GM19467 (cell line): ENCODE results near the gene HTR1B.

Experiments
- ATAC-seq: cut with Tn5 transposase; IDR thresholded peaks from one replicate; pipeline ENCODE4 v1.9.1; 2021; ENCODE audit warnings: mild to moderate bottlenecking, moderate library complexity; ENCODE audit not compliant: unreplicated experiment

HTR1B gene, protein sequence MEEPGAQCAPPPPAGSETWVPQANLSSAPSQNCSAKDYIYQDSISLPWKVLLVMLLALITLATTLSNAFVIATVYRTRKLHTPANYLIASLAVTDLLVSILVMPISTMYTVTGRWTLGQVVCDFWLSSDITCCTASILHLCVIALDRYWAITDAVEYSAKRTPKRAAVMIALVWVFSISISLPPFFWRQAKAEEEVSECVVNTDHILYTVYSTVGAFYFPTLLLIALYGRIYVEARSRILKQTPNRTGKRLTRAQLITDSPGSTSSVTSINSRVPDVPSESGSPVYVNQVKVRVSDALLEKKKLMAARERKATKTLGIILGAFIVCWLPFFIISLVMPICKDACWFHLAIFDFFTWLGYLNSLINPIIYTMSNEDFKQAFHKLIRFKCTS

DNA sequence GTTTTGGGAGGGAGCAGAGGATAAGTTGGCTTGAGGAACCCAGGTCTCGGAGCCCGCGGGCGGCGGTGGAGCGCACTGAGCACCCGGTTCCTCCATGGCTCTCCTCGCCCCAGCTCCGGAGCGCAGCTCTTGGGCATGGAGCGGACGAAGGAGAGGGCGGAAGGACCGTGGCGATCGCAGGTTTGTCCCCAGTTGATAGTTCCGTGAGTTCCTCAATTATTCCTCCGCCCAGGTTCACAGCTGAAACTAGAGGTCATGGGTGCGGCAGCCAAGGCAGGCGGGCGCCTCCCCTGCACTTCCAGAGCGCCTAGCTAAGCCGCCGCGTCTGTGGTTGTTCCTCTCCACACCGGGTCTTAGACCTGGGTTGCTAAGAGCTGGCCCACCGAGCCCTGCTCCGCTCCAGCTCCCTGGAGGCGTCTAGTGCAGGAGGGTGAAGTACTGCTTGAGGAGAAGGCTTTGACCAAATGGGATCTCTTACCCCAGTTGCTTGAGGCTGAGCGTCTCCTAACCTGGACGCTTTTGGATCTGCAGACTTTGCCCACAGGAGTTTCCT is at the start of gene HTR1B:
Gene HTR1B, minus strand, starts transcription at position 184 of the 553 bp plus-strand sequence. Its CDS starts 88 bp downstream, at position 96.
- no peak for ATAC-seq

DNA sequence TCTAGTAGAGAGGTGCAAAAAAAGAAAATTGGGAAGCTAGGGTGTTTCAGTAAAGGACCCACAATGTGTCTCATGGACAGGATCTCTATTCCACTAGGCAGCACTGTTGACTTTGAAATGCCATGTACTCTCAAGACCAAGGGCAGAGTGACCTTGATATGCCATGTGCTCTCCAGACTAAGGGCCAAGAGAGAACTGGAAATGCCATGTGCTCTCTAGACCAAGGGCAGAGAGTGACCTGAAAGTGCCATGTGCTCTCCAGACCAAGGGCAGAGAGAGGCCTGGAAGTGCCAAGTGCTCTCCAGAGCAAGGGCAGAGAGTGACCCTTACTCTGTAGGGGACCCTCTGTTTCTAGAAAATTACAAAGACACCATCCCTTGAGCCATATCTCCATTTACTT is 49.3 kb upstream of the HTR1B start:
- no peak for ATAC-seq

DNA sequence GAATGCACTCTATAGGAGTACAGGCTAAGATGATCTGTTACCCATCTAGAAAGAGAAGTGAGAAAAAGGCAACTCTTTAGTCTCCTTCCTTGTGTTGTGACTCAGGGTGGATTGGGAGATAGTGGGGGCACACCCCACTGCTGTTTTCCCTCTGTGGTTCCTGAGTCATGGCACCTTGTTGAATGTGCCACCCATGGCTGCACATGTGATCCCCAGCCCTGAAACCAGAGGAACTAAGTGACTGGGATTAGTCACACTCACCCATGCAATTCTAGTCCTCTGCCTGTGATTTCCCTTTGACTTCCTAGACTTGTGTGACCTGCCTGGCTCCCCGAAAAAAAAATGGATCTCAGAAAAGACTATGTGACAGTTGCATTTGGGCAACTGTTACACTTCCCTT is 48.6 kb upstream of the HTR1B start:
- no peak for ATAC-seq

DNA sequence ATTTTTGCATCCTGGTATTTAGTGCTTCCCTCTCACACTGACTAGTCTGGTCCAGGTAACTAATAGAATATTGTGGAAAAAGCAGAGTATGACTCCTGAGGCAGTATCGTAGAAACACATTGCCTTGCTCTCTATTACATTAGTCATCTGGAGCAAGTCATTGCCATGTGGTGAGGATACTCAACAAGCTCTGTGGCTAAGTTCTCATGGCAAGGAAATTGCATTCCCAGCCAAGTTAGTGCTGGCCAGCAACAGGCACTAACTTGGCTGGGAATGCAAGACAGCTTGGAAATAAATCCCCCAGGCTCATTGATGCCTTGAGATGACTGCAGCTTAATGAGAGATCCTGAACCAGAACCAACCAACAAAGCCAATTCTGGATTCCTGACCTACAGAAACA is 39.7 kb upstream of the HTR1B start:
- ATAC-seq, result no peak

DNA sequence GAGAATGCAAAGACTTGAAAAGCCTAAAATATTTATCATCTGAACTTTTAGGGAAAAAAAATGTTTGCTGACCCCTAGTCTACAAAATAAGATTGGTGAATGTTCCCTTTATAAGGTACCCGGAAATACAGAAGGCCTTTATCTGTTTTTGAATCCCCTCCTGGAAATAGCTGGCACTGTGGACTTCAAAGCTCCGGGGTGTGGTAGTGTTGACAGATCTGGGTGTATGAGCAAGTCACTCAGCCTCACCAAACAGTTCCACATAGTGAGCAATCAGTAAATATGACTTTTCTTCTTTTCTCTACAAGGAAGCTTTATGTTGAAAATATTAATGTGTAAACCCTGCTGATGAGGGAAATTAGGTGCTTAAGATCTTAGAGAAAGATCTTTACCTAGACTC is 29.2 kb upstream of the HTR1B start:
- ATAC-seq, result no peak

DNA sequence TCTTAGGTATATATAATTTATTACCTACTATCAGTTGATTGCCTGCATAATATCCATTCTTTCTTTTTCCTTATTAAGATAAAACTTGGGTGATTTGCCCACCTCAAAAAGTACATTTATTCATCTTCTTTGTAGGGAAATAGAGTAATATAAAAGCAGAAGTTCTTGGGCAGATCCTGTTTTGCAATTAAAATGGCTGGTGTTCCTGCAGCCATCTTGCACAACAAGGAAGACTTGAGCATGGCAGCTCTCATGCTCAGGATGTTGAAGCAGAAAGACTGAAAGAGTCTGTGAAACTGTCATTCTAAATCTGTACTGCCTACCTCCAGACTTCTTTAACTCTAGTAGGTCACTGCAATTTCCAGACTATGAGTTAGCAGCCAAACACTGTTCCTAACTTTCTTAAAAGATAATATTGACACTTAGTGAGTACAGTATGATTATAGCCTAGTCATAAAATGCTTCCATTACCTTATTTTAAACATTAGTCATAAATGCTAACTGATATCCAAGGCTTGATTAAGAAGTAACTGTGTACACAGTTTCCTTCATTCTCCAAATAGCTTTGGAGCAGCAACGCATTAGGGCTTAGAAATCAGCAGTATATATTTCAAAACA is 24.6 kb upstream of the HTR1B start:
- no peak for ATAC-seq

DNA sequence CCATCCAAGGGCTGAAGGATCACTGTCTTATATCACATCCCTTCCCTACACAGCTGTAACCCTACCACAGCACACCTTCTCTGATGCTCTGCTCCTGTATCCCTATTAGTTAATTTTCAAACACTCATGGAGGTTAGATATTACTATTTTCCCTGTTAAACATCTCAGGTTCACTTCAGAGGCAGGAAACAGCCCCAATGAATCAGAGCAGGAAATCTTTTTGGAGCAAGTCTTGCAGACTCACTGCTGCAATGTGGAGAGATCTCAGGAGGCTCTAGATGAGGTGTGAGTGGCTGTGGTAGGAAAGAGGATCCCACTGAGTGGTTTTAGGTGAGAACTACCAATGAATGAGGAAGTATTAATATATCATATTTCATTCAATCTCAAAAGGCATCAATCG is 19.7 kb upstream of the HTR1B start:
- ATAC-seq, result no peak

DNA sequence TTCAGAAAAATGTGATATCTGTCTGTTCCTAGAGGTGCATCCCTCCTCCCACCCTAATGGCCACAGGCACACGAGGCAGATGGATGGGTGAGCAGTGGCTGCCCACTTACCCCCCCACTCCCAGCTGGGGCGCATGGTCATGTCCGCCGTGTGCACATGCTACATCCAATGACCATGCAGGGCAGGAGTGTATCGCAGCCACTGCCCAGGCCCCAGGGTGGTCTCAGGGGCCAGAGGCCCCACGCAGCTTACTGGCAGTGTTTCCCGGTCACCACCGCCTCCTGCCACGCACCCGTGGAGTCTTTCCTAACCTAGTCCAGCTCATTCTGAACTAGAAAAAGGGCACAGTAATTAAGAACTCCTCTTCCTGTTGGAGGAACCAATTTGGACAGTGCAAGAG is 11.7 kb upstream of the HTR1B start:
- ATAC-seq, result no peak

DNA sequence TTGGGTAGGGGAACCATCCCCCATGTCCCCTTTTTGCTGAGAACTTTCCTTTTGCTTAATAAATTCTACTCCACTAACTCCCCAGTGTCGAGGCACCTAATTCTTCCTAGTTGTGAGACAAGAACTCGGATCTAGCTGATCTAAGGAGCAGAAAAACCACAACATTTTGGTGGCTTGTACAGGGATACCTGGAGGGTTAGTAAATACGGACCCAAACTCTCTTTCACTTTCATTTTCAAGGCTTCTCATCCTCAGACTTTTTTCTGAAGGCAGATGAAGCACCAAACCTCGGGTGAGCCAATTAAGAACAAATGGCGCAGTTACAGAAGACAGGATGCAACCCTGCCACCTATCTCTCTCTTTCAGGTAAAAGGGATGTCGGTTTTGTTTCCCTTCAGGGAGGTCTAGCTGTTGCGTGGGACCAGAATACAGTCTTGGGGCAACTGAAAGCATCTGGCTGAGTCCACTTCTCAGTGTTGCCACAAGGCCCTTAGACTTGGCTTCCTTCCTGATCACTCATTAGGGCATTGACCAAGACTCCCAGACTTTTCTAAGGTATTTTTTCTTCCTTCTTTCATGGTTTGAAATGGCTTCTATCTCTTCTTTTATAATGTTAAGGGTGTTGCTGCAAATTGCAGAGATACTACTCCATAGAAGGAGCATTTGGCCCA is 11.1 kb upstream of the HTR1B start:
- ATAC-seq, result peak; percentile 55

DNA sequence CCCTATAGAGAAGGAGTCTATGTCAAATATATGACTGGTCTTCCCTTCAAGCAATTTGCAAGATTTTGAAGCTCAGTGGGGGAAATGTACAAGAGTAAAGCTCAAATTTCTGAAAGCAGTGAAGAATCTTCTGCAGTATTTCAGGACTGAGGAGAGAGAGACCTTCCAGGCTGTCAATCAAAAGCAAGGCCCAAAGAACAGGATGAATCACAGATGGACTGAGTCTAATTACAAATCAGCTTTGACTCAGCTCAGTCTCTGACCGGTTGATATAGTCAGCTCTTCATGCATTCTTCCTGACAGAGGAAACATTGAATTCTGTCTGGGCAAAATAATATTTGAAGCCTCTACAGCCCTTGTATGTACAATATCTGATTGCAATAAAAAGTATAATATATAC is 7.7 kb upstream of the HTR1B start:
- ATAC-seq, result no peak

DNA sequence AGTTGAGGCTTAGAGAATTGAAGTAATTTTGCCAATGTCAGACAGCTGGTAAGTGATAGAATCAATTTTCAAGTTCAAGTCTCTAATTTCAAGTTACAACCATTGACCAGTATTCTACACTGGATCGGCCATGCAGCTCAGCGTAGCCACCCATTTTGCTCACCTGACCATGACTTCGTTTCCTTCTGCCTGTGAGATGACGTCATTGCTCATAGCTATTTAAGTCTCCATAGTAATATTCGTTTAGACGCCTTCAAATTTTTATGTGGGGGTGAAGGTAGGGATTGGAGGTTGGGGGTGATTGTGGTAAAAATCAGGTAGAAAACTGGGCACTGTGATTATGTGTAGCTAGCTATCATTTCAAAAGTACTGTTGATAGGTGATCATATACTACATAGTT is 5.6 kb upstream of the HTR1B start:
- no peak for ATAC-seq

DNA sequence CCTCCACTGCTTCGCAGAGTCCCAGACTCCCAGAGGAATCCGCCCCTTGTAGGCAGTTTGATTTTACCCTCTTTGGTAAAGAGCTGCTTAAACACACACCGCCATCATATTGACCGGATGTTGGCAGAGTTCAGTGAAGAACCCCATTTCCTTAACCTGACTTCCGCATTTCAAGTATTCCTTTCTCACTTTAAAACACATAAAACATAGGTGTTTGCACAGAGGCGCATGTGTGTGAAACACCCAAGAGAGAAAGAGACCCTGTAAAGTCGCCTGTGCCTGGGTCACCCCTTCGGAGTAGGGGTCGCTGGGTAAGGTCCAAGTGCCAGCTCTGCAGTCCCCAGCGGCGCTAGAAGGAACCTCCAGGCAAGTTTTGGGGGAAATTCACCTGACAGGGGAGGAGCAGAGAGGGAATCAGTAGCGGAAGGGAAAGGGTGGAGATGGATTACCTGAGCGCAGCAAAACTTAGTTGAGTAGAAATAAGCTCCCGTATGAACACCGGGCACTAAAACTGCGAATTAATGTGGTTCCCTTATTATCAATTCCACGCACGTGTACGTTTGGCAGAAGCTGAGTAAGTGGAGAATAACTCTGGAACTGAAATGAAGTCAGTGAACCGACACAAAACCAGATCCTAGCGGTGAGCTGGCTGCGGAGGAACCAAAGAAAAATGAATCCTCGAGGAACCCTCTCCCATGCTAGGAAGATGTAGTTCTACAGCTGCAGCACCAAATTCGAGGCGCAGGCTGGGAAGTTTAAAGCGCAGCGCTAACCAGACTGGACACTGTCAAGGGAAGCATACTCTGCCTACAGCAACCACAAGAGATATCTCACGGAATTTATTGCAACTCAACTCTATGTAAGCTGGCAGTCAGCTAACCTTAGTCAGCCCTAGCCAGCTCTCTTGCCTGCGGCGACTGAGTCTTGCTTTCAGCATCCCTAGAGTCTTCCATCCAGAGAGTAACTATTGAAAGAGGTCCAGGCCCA is 3.5 kb upstream of the HTR1B start:
- ATAC-seq, result peak; percentile 71

DNA sequence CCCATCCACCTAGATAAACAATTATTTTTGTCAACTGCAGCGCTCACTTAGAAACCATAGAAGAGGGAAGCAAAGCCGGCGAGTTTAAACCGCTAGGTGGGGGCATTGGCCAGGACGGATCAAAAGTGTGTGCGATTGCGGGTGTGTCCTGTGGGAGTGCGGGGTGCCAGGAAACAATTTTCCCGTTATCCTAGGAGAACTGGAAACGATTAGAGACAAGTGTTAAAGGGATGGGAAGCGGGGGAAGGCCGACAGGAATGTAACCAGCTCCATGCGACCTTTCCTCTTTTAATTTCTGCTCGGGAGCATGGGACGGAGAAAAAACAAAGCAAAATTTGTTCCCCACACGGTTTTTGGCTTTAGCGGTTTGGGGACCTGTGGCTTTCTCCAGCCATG is 2.8 kb upstream of the HTR1B start:
- ATAC-seq, result peak; percentile 74

DNA sequence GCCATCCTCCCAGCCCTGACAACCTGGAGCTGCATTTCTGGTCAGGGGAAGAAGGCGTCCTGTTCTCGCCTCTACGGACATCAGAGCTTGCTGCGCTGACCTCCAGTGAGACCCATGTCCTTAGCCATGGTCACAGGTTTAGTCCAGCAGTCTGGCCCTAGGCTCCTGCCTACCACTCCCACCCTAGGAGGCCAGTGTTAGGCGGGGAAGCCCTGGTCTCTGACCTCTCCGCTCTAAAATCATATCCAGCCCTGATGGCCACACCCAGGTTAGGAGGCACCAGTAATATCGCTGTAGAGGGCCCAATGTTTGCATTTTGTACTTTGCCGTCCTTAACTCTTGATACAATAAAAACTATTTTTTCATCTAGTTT is 1.2 kb upstream of the HTR1B start:
- ATAC-seq, result no peak

DNA sequence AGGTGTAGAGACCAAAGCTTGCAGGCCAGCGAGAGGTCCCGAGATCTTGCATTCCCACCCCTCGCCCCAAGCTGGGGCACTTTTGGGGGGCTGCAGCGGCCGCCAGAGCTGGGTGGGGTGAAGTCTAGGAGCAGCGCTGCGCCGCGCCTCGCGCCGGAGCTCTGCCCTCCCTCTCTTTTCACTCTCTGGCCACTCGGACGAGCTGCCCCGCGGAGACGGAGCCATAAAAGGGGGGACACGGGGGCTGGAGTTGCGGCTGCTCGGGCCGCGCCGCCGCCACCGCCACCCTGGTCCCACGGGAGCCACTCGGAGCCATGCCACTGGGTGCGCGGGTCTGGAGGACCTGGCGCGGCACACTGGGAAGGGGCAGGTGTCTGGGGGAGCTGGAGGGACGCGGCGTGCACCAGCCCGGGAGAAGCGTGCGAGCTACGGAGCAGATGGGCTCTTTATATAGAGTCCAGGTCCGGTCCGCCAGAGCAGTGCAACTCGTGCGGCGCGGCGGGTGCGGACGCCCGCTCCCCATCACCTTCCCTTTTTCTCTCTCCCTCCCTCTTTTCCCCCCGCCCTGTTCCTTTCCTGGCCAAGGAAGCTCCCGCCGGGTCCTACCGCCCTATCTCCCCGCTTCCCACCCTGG is 687 bp upstream of the HTR1B start:
- ATAC-seq, result no peak

DNA sequence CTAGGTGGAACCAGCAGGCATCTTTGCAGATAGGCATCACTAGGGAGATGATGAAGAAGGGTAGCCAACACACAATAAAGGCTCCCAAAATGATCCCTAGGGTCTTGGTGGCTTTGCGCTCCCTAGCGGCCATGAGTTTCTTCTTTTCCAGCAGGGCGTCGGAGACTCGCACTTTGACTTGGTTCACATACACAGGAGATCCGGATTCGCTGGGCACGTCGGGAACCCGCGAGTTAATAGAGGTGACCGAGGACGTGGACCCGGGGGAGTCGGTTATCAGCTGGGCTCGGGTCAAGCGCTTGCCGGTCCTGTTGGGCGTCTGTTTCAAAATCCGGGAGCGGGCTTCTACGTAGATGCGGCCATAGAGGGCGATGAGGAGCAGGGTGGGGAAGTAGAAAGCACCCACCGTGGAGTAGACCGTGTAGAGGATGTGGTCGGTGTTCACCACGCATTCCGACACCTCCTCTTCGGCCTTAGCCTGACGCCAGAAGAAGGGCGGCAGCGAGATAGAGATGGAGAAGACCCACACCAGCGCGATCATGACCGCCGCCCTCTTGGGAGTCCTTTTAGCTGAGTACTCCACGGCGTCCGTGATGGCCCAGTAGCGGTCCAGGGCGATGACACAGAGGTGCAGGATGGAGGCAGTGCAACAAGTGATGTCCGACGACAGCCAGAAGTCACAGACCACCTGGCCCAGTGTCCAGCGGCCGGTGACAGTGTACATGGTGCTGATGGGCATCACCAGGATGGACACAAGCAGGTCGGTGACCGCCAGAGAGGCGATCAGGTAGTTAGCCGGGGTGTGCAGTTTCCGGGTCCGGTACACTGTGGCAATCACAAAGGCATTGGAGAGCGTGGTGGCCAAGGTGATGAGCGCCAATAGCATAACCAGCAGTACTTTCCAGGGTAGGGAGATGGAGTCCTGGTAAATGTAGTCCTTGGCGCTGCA is 658 bp downstream of the HTR1B start:
- no peak for ATAC-seq

DNA sequence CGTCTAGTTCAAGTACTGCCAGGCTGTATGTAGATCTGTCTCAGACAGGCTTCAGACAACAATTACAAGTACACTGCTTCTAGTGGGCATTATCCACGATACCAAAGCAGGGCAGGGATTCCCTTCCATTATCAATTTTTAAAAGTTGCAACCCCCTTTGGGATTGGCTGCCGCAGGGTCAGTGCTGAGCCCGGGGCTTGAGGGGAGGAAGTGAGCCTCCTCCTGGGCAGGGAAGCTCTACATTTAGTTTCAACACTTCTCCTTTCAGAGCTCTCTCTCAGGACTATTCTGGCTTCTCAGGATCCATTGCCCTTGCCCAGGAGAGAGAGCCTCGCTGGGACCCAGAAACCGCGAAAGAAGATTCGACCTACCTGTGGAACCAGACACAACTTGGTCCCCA is 1.5 kb downstream of the HTR1B start:
- no peak for ATAC-seq

DNA sequence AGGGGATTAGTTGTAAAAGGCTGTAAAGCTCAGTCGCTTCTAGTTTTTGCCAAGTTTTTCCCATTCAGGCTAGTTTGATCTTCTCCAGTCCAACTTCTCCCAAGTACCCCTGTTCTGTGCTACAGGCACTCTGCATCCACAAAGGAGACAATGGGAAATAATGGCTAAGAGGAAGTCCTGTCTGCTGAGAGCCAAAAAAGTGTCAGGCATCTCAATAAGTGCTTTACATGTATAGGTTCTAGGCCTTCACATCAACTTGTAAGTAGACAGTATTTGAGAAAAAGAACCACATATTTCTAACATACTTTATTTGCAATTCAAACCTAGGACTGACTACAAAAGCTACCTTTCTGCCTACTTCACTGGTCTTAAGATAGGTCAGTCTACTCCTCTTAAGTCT is 4.9 kb downstream of the HTR1B start:
- ATAC-seq, result no peak

DNA sequence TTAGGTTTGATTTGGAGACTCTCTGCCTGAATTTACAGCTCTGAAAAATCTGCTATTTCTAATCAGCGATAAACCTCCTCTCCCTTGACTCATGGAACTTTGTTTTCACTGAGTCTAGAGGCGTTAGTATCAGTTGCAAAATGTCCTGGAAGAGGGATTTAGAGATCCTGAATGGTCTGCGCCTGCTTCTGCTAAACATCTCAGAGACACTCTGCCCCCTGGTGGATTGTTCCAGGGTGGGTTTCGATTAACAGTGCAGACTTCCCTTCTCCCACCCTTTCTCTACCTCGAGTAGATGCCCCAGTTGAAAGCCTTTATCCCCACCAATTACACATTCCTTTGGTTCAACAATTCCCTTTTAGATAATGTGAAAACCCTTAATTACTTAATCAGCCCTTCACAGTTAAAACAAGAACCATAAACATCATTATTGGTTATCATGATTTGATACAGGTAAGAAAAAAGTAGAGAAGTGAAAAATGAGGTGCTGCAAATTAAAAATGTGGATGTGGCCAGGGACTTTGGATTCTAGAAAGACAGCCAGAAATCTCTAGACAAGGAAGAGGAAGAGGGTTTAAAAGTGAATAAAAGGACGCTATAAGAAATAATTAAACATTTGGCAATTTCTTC is 5.5 kb downstream of the HTR1B start:
- peak; percentile 78 for ATAC-seq
